NCI-H1105 treated with DMSO at 0.1 percent for 48 hours (cell line): ENCODE measurements around the gene ARID1B.

ENCODE experiments used
- DNase-seq: peaks from one replicate; lab custom pipeline; 2025; lab: John Stamatoyannopoulos, UW

Gene ARID1B

GRCh38 chr6:157185986-157186385 is 408.8 kb downstream of the ARID1B start:
- DNase-seq, result no peak

DNA sequence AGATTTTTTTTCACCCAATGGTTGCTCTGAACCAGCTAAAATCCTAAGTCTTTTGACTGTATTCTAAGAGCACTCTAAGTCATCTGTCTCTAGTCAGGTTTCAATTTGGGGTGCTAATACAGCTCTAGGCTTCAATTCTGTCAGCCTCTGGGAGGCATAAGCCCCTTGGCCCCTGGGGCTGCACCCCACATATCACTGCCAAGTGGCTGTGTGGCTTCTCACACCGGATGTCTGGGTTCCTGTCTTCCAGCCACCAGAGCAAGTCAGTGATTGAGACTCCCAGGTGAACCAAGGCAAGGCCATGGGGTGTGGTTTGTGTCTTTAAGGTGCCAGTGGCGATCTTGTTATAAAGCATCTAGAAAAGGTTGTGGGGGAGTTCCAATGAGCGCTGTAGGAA is 409.6 kb downstream of the ARID1B start:
- DNase-seq, result no peak

GRCh38 chr6:157187182-157188083 is 410.3 kb downstream of the ARID1B start:
- peak; percentile 100 for DNase-seq

DNA sequence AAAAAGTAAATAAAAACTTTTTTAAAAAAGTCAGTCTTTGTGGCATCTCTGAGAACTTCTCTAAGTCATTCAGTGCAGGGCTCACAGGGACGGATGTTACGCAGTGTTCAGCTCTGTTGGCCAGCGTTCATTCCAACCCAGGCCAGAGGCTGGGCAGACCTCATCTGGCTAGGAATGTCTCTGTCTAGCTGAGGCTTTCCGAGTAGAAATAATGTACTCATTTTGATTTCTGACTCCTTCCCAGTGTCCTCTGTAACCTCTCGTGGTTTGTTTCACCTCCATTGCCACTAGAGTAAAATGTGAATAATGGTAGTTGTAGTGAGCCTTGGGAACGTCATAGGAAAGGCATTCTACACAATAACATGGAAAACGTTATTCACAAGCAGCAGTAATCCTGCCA is 411.0 kb downstream of the ARID1B start:
- DNase-seq, result no peak

GRCh38 chr6:157193443-157193996 is 416.3 kb downstream of the ARID1B start:
- DNase-seq, result no peak

- DNase-seq, result peak; percentile 73
Measured at GRCh38 chr6:157194110-157194509, 416.9 kb downstream of the ARID1B start.

DNA sequence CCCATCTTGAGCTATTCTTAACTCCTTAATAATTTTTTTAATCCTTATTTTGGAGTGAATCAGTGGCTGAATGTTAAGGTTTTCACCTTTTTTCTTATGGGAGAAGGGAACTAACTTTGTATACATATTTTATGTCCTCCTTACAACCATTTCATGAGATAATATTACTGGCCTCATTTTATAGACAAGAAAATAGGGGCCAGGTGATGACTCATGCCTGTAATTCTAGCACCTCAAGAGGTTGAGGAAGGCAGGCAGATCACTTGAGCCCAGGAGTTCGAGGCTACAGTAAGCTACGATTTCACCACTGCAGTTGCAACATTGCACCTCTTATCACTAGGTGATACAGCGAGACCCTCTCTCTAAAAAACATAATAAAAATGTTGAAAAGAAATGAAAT is 417.5 kb downstream of the ARID1B start:
- no peak for DNase-seq

GRCh38 chr6:157196391-157196790 is 419.2 kb downstream of the ARID1B start:
- DNase-seq, result no peak

GRCh38 chr6:157198425-157199279 is 421.5 kb downstream of the ARID1B start:
- peak; percentile 100 for DNase-seq

GRCh38 chr6:157200117-157200516 is 422.9 kb downstream of the ARID1B start:
- DNase-seq, result no peak

- no peak for DNase-seq
Measured at GRCh38 chr6:157200611-157201010, 423.4 kb downstream of the ARID1B start.

DNA sequence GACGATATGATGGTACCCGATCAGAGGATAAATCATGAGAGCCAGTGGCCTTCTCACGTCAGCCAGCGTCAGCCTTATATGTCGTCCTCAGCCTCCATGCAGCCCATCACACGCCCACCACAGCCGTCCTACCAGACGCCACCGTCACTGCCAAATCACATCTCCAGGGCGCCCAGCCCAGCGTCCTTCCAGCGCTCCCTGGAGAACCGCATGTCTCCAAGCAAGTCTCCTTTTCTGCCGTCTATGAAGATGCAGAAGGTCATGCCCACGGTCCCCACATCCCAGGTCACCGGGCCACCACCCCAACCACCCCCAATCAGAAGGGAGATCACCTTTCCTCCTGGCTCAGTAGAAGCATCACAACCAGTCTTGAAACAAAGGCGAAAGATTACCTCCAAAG is 423.9 kb downstream of the ARID1B start:
- DNase-seq, result no peak

DNA sequence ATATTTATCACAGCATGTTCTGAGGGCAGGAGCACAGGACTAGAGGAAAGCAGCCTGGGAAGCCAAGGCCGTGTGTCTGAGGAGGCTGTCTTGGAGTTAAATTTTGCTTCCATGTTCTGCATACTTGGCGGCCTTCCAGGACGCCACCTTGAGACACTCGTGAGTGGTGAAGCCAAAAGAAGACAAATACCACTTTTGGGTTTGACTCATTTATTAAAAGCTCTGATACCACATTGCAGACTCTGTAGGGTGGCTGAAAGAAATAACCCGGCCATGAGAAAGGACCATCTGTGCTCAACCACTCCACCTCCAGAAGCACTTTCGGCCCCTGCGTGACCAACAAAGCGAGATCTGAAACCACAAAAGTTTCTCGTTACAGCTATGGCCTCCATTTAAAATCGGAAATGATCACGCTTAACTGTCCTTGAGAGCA is 426.1 kb downstream of the ARID1B start:
- no peak for DNase-seq

DNA sequence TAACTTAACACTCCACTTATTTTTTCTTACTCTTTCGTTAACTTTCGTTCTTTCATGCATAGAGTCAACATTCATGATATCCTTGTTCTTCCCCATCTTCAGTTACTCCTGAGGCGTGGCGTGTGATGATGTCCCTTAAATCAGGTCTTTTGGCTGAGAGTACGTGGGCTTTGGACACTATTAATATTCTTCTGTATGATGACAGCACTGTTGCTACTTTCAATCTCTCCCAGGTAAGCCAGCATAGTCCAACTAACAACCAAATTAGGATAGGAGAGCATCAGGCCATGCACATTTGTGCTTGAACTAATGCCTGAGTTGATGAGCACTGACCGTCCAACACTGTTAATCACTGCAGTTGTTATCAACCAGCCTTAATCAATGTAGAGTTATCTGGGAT is 426.6 kb downstream of the ARID1B start:
- no peak for DNase-seq

DNA sequence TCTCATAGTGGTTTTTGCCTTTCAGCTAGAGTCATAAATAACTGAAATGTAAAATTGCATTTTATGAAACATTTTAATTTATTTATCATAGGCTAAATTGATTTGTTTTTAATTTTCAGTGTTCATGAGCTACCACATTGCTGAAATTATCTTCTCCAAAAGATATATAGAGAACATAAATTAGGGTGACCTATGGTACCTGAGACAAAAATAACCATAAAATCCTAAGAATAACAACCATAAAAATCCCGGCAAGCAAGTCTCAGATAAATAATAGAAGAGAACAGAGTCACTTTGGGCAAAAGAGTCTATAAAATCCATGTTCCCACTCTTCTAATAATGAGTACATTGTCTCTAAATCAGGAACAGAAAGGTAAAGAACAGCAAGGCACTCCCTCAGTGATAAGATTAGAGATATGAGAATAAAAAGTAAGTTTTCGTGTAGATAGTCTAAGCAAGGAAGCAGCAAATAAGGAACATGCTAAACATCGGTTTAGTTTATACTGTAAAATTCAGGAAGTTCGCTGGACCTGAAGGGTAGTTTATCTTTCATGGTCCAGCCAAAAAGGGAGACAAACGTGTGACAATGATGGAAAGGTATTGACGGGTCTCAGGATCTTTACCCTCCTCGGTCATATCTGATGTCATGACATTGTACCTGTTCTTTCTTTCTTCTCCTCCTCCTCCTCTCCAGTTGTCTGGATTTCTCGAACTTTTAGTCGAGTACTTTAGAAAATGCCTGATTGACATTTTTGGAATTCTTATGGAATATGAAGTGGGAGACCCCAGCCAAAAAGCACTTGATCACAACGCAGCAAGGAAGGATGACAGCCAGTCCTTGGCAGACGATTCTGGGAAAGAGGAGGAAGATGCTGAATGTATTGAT is 428.5 kb downstream of the ARID1B start:
- no peak for DNase-seq

- no peak for DNase-seq
Measured at GRCh38 chr6:157206359-157206815, 429.2 kb downstream of the ARID1B start.

DNA sequence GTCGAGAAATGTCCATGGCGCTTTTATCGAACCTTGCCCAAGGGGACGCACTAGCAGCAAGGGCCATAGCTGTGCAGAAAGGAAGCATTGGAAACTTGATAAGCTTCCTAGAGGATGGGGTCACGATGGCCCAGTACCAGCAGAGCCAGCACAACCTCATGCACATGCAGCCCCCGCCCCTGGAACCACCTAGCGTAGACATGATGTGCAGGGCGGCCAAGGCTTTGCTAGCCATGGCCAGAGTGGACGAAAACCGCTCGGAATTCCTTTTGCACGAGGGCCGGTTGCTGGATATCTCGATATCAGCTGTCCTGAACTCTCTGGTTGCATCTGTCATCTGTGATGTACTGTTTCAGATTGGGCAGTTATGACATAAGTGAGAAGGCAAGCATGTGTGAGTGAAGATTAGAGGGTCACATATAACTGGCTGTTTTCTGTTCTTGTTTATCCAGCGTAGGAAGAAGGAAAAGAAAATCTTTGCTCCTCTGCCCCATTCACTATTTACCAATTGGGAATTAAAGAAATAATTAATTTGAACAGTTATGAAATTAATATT is 430.4 kb downstream of the ARID1B start:
- no peak for DNase-seq

DNA sequence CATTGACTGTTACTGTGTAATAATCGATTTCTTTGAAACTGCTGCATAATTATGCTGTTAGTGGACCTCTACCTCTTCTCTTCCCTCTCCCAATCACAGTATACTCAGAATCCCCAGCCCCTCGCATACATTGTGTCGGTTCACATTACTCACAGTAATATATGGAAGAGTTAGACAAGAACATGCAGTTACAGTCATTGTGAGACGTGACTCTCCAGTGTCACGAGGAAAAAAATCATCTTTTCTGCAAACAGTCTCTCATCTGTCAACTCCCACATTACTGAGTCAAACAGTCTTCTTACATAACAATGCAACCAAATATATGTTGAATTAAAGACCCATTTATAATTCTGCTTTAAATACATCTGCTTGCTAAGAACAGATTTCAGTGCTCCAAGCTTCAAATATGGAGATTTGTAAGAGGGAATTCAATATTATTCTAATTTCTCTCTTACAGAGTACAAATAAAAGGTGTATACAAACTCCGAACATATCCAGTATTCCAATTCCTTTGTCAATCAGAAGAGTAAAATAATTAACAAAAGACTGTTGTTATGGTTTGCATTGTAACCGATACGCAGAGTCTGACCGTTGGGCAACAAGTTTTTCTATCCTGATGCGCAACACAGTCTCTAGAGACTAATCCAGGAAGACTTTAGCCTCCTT is 432.8 kb downstream of the ARID1B start:
- no peak for DNase-seq

DNA sequence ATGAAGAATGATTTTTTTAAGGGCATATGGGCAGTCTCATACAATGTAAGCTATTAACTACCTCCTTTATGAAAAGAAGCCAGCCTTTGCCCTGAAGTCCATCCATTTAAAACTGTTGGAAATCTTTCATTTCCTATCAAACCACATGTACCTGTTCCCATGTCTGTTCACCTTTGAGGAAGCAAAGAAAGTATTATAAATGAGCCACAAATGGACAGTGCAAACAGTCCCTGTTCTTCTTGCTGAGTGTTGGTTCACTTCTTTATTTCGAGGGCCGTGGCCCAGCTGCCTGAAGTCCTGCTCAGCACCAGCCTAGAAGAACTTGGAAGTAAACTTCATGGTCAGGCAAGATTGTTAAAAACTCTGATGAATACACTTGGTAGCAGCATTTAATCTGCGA is 433.8 kb downstream of the ARID1B start:
- no peak for DNase-seq

GRCh38 chr6:157211603-157212455 is 434.7 kb downstream of the ARID1B start:
- DNase-seq, result no peak
